ENCODE measurements around the gene FARS2. TPM values are rescaled to one million over a fixed set of nuclear protein-coding genes. Genes with fewer than 3 reads are reported as not detected.

FARS2 gene
- total RNA-seq, 2 experiments from 2014 or later = 15.7 to 18.5 TPM

GRCh38 chr6:5293692-5294091, 32.4 kb downstream of the FARS2 start:
- no peak for ATAC-seq
- H3K36me3 Mint-ChIP-seq (ENCODE audit: low read depth) = peaks cover 5% of the 10 kb centered on the region
- intact Hi-C loops (cut with micrococcal nuclease) = no loop called here
- CTCF ChIA-PET = interaction anchor here (1.1 to 1.3 kb wide), 2 partner anchors 9 to 150 kb away, joined by 5 to 6 read pairs; no protein-coding TSS in a partner anchor
- no peak for TF ChIP-seq CTCF (IDR thresholded peaks at IDR 0.05)
- no peaks in the 10 kb centered on the region for H3K9me3 Mint-ChIP-seq
- DNase-seq = no peak
- POLR2A ChIA-PET = interaction anchor here (1.1 kb wide), 1 partner anchor 9 kb away, joined by 3 read pairs; no protein-coding TSS in a partner anchor
- peaks cover 38% of the 10 kb centered on the region for H3K4me1 Mint-ChIP-seq (ENCODE audit: low read depth)
- no peak overlapping the region for H3K27ac Mint-ChIP-seq
- H3K4me3 Mint-ChIP-seq = no peak overlapping the region
- H3K27me3 Mint-ChIP-seq = no peaks in the 10 kb centered on the region

- Mint-ChIP-seq H3K4me3 (no peak overlapping the region), H3K9me3 (no peaks in the 10 kb centered on the region), H3K27me3 (no peaks in the 10 kb centered on the region), H3K4me1 (ENCODE audit: low read depth) (peaks cover 43% of the 10 kb centered on the region), H3K36me3 (ENCODE audit: low read depth) (peaks cover 5% of the 10 kb centered on the region), H3K27ac (peak overlapping the region; percentile 10)
- POLR2A ChIA-PET = no interaction called here
- ATAC-seq (peak; percentile 60), DNase-seq (peak; percentile 26)
- TF ChIP-seq CTCF (IDR thresholded peaks at IDR 0.05) = no peak
- CTCF ChIA-PET = interaction anchor here (1.3 kb wide), 1 partner anchor 151 kb away, joined by 7 read pairs; no protein-coding TSS in a partner anchor
- intact Hi-C loops (cut with micrococcal nuclease) = no loop called here
These were observed 33.3 kb downstream of the FARS2 start for GRCh38 chr6:5294392-5295211.

- Mint-ChIP-seq H3K4me1 (ENCODE audit: low read depth) (peaks cover 47% of the 10 kb centered on the region), H3K4me3 (no peak overlapping the region), H3K36me3 (ENCODE audit: low read depth) (peaks cover 5% of the 10 kb centered on the region), H3K9me3 (no peaks in the 10 kb centered on the region), H3K27ac (no peak overlapping the region), H3K27me3 (no peaks in the 10 kb centered on the region)
- intact Hi-C loops (cut with micrococcal nuclease) = no loop called here
- no peak for TF ChIP-seq CTCF (IDR thresholded peaks at IDR 0.05)
- DNase-seq = no peak
- CTCF ChIA-PET = interaction anchor here (1.3 kb wide), 1 partner anchor 152 kb away, joined by 7 read pairs; no protein-coding TSS in a partner anchor
- POLR2A ChIA-PET = no interaction called here
- no peak for ATAC-seq
These were observed 34.3 kb downstream of the FARS2 start for GRCh38 chr6:5295623-5296022.

- ChIA-PET POLR2A (interaction anchor here (0.7 kb wide), 1 partner anchor 9 kb away, joined by 3 read pairs; no protein-coding TSS in a partner anchor), CTCF (no interaction called here)
- Mint-ChIP-seq H3K4me3 (no peak overlapping the region), H3K36me3 (ENCODE audit: low read depth) (peaks cover 5% of the 10 kb centered on the region), H3K27me3 (no peaks in the 10 kb centered on the region), H3K9me3 (no peaks in the 10 kb centered on the region), H3K4me1 (ENCODE audit: low read depth) (peaks cover 44% of the 10 kb centered on the region), H3K27ac (no peak overlapping the region)
- DNase-seq (no peak), ATAC-seq (no peak)
- TF ChIP-seq CTCF (IDR thresholded peaks at IDR 0.05) = no peak
- intact Hi-C loops (cut with micrococcal nuclease) = no loop called here
These were observed 39.0 kb downstream of the FARS2 start for GRCh38 chr6:5300206-5300764.

All from activated CD8-positive, alpha-beta T cell treated with anti-CD3 and anti-CD28 coated beads for 36 hours (primary cell).